IMR-90 (cell line): ENCODE measurements around the gene SKAP1. TPM values are rescaled to one million over a fixed set of nuclear protein-coding genes. Genes with fewer than 3 reads are reported as not detected.

Source experiments
- ATAC-seq: fragments of 200-7000 bp; cut with Tn5 transposase; 2 replicates; pipeline ENCODE4 v1.9.1; 2020; ENCODE audit warnings: low read depth, mild to moderate bottlenecking, moderate library complexity
- BruUV-seq: library from RNA; stranded (reverse); fragments of 400-500 nt; replicated peaks from 2 replicates; lab custom pipeline; 2021; lab: Mats Ljungman, UMichigan
- CTCF ChIA-PET: fragments of 300-600 bp; formaldehyde crosslinking; extraction: SDS; loops from one replicate; lab custom pipeline; 2021; ENCODE audit warnings: antibody characterized with exemption; lab: Yijun Ruan, JAX
- POLR2A ChIA-PET: fragments of 300-600 bp; sonication (Branson Sonifier 250); formaldehyde crosslinking; loops from one replicate; lab custom pipeline; 2022; ENCODE audit warnings: antibody characterized with exemption; ENCODE audit not compliant: unreplicated experiment; lab: Charles Lee
- DNase-seq: peaks from one replicate; pipeline ENCODE4 v3.0.0; 2013
- H2AFZ ChIP-seq: replicated peaks from 2 replicates; pipeline ENCODE3; 2013; ENCODE audit warnings: low read length, mild to moderate bottlenecking; ENCODE audit not compliant: poor library complexity
- H2AK5ac ChIP-seq: 2 replicates; pipeline ENCODE4 v1.6.1; 2013; ENCODE audit warnings: low read depth, low read length, inconsistent platforms
- H2AK9ac ChIP-seq: replicated peaks from 2 replicates; pipeline ENCODE3; 2013; ENCODE audit warnings: mild to moderate bottlenecking, low read depth, low read length, moderate library complexity; ENCODE audit not compliant: poor library complexity
- H2BK120ac ChIP-seq: 2 replicates; pipeline ENCODE4 v1.6.1; 2013; ENCODE audit warnings: low read depth, low read length, inconsistent platforms
- H2BK15ac ChIP-seq: 3 replicates; pipeline ENCODE4 v1.6.1; 2013; ENCODE audit warnings: low read depth, low read length, inconsistent platforms
- H2BK20ac ChIP-seq: 2 replicates; pipeline ENCODE4 v1.6.1; 2013; ENCODE audit warnings: low read depth, mild to moderate bottlenecking, inconsistent platforms, low read length, moderate library complexity
- H2BK5ac ChIP-seq: 2 replicates; pipeline ENCODE4 v1.6.1; 2013; ENCODE audit warnings: mild to moderate bottlenecking, low read depth, low read length, inconsistent platforms; ENCODE audit not compliant: poor library complexity, severe bottlenecking
- H3K14ac ChIP-seq: replicated peaks from 2 replicates; pipeline ENCODE4 v1.6.1; 2013; ENCODE audit warnings: low read depth, low read length, inconsistent platforms
- H3K18ac ChIP-seq: 2 replicates; pipeline ENCODE4 v1.6.1; 2013; ENCODE audit warnings: low read depth, low read length, control low read depth
- H3K23ac ChIP-seq: 2 replicates; pipeline ENCODE4 v1.6.1; 2013; ENCODE audit warnings: low read depth, low read length, inconsistent platforms
- H3K27ac ChIP-seq: 2 replicates; pipeline ENCODE4 v1.5.1; 2013; ENCODE audit warnings: mild to moderate bottlenecking, control low read depth, low read length; ENCODE audit not compliant: insufficient read depth
- H3K27me3 ChIP-seq: 2 replicates; pipeline ENCODE4 v1.6.1; 2013; ENCODE audit warnings: low read length; ENCODE audit not compliant: control insufficient read depth, insufficient read depth
- H3K36me3 ChIP-seq: 2 replicates; pipeline ENCODE4 v1.6.1; 2013; ENCODE audit warnings: low read length, mixed read lengths; ENCODE audit not compliant: control insufficient read depth, insufficient read depth
- H3K4ac ChIP-seq: 2 replicates; pipeline ENCODE4 v1.6.1; 2013; ENCODE audit warnings: low read depth, low read length, inconsistent platforms
- H3K4me1 ChIP-seq: 2 replicates; pipeline ENCODE4 v1.6.1; 2013; ENCODE audit warnings: low read length, mixed read lengths; ENCODE audit not compliant: control insufficient read depth, insufficient read depth
- H3K4me2 ChIP-seq: 2 replicates; pipeline ENCODE4 v1.6.1; 2013; ENCODE audit warnings: low read depth, mild to moderate bottlenecking, control low read depth, low read length, moderate library complexity
- H3K4me3 ChIP-seq: 2 replicates; pipeline ENCODE4 v1.5.1; 2013; ENCODE audit warnings: low read depth, mild to moderate bottlenecking, control low read depth, low read length, moderate library complexity; ENCODE audit not compliant: insufficient read depth
- H3K56ac ChIP-seq: 2 replicates; pipeline ENCODE4 v1.6.1; 2013; ENCODE audit warnings: low read length, inconsistent platforms; ENCODE audit not compliant: insufficient read depth; ENCODE audit errors: extremely low read depth
- H3K79me1 ChIP-seq, 2 experiments: 2 replicates each; pipeline ENCODE4 v1.6.1; 2013; ENCODE audit warnings: low read length in 2 of 2, inconsistent platforms in 1 of 2, low read depth in 1 of 2
- H3K9ac ChIP-seq: 2 replicates; pipeline ENCODE4 v1.6.1; 2013; ENCODE audit warnings: low read depth, low read length, control low read depth
- H3K9me1 ChIP-seq: 2 replicates; pipeline ENCODE4 v1.6.1; 2013; ENCODE audit warnings: low read length, inconsistent platforms; ENCODE audit not compliant: insufficient read depth
- H3K9me3 ChIP-seq: 2 replicates; pipeline ENCODE4 v1.6.1; 2013; ENCODE audit warnings: low read length; ENCODE audit not compliant: control insufficient read depth, insufficient read depth
- H4K20me1 ChIP-seq: 2 replicates; pipeline ENCODE4 v1.6.1; 2013; ENCODE audit warnings: low read length, inconsistent platforms; ENCODE audit not compliant: insufficient read depth
- H4K5ac ChIP-seq: 2 replicates; pipeline ENCODE4 v1.6.1; 2013; ENCODE audit warnings: mild to moderate bottlenecking, low read depth, low read length, control low read depth
- H4K8ac ChIP-seq, 2 experiments: 2 replicates each; pipeline ENCODE4 v1.6.1; 2013; ENCODE audit warnings: low read depth in 2 of 2, low read length in 2 of 2, control low read depth in 1 of 2, inconsistent platforms in 1 of 2
- H4K91ac ChIP-seq: 2 replicates; pipeline ENCODE4 v1.6.1; 2013; ENCODE audit warnings: low read depth, low read length, inconsistent platforms; ENCODE audit not compliant: insufficient read depth
- BHLHE40 ChIP-seq: fragments of 150-350 bp; IDR thresholded peaks from 2 replicates; pipeline ENCODE4 v1.6.1; 2016; ENCODE audit warnings: mild to moderate bottlenecking, low read depth, low read length
- CEBPB ChIP-seq: IDR thresholded peaks from 2 replicates; pipeline ENCODE4 v1.6.1; 2012; ENCODE audit warnings: low read depth, low read length, improper control_type of control experiment
- CHD1 ChIP-seq: IDR thresholded peaks from 2 replicates; pipeline ENCODE4 v1.6.1; 2012; ENCODE audit warnings: low read depth, low read length, improper control_type of control experiment
- FOS ChIP-seq: fragments of 150-350 bp; IDR thresholded peaks from 2 replicates; pipeline ENCODE4 v1.6.1; 2016; ENCODE audit warnings: low read depth, low read length
- MAFK ChIP-seq: IDR thresholded peaks from 2 replicates; pipeline ENCODE4 v1.6.1; 2012; ENCODE audit warnings: low read depth, low read length, improper control_type of control experiment
- MAZ ChIP-seq: IDR thresholded peaks from 2 replicates; pipeline ENCODE4 v1.6.1; 2012; ENCODE audit warnings: low read depth, mild to moderate bottlenecking, low read length, improper control_type of control experiment, moderate library complexity, borderline replicate concordance
- MXI1 ChIP-seq: IDR thresholded peaks from 2 replicates; pipeline ENCODE4 v1.6.1; 2012; ENCODE audit warnings: low read depth, mild to moderate bottlenecking, low read length, moderate library complexity, borderline replicate concordance
- NFE2L2 ChIP-seq: fragments of 150-350 bp; IDR thresholded peaks from 2 replicates; pipeline ENCODE4 v1.6.1; 2016; ENCODE audit warnings: low read depth, mild to moderate bottlenecking, low read length
- POLR2A ChIP-seq: IDR thresholded peaks from 2 replicates; pipeline ENCODE4 v1.6.1; 2012; ENCODE audit warnings: mild to moderate bottlenecking, low read depth, low read length
- RAD21 ChIP-seq: IDR thresholded peaks from 2 replicates; pipeline ENCODE4 v1.6.1; 2012; ENCODE audit warnings: low read length, improper control_type of control experiment
- RCOR1 ChIP-seq: IDR thresholded peaks from 2 replicates; pipeline ENCODE4 v1.6.1; 2012; ENCODE audit warnings: mild to moderate bottlenecking, low read length, improper control_type of control experiment; ENCODE audit not compliant: insufficient replicate concordance
- RFX5 ChIP-seq: IDR thresholded peaks from 2 replicates; pipeline ENCODE4 v1.8.0; 2012; ENCODE audit warnings: low read depth, mild to moderate bottlenecking, low read length, moderate library complexity
- SMC3 ChIP-seq: fragments of 150-350 bp; IDR thresholded peaks from 2 replicates; pipeline ENCODE4 v1.6.1; 2016; ENCODE audit warnings: low read depth, mild to moderate bottlenecking, antibody characterized with exemption, low read length, moderate library complexity
- USF2 ChIP-seq: fragments of 150-350 bp; IDR thresholded peaks from 2 replicates; pipeline ENCODE4 v1.6.1; 2017; ENCODE audit warnings: mild to moderate bottlenecking, antibody characterized with exemption, low read length, low read depth
- WGBS, 2 experiments: methylation state at CpG; one replicate each; pipeline versions ENCODE4 v1.1.5 to v1.1.7; 2013; ENCODE audit warnings: missing lambda C conversion rate in 2 of 2; ENCODE audit not compliant: insufficient read length in 1 of 2; ENCODE audit errors: extremely low coverage in 2 of 2; 5-methylcytosine and 5-hydroxymethylcytosine counted together
- dilution Hi-C: fragments of 300-500 bp; cut with HindIII; formaldehyde crosslinking; loops from one replicate; pipeline ENCODE4 v1.14.3; 2018; ENCODE audit warnings: low sequenced_read_pairs; ENCODE audit not compliant: unreplicated experiment
- in situ Hi-C: fragments of 300-500 bp; cut with MboI; formaldehyde crosslinking; loops from 3 replicates; pipeline ENCODE4 v1.14.3; 2019; ENCODE audit warnings: low sequenced_read_pairs, inconsistent platforms, mixed read lengths
- intact Hi-C: fragments of 100-400 bp; cut with micrococcal nuclease; formaldehyde crosslinking; loops from 2 replicates; pipeline ENCODE4 v1.10.0; 2022
- polyA plus RNA-seq, 3 experiments: library from polyadenylated mRNA; depleted of rRNA; stranded (reverse); fragments of >200 nt; gene quantifications; 2 replicates each; pipeline ENCODE4 v1.2.3, GENCODE V29; 2012; ENCODE audit warnings: low replicate concordance in 1 of 3
- total RNA-seq: library from RNA; depleted of rRNA; stranded (reverse); fragments of >200 nt; gene quantifications from 2 replicates; pipeline ENCODE4 v1.2.3, GENCODE V29; 2012
- TF ChIP-seq, protein P1 (sequence below): conservative IDR thresholded peaks from 2 replicates; pipeline ENCODE4 v1.5.1; 2012; ENCODE audit warnings: mild to moderate bottlenecking, low read depth, low read length, improper control_type of control experiment
- TF ChIP-seq, protein P2 (sequence below): fragments of 150-350 bp; IDR thresholded peaks from 2 replicates; pipeline ENCODE4 v1.6.1; 2016; ENCODE audit warnings: low read depth, mild to moderate bottlenecking, low read length, moderate library complexity, borderline replicate concordance

Gene SKAP1
- total and polyA plus RNA-seq, 2 of the 4 experiments (the other 2 are of a cell fraction): not detected

GRCh38 chr17:48163809-48164208 is 266.2 kb downstream of the SKAP1 start:
- CTCF ChIA-PET: no interaction called here
- Histone ChIP-seq H3K9ac (no peak overlapping the region), H3K4me1 (no peaks in the 10 kb centered on the region), H3K27me3 (peaks cover 65% of the 10 kb centered on the region), H3K4me3 (no peak overlapping the region), H3K4me2 (no peak overlapping the region), H2BK120ac (no peak overlapping the region), H3K18ac (no peak overlapping the region), H3K36me3 (no peaks in the 10 kb centered on the region), H3K9me3 (no peaks in the 10 kb centered on the region), H4K91ac (no peak overlapping the region), H3K9me1 (no peaks in the 10 kb centered on the region), H2BK15ac (no peak overlapping the region), H3K14ac (no peak overlapping the region), H3K4ac (no peak overlapping the region), H2BK20ac (no peak overlapping the region), H4K20me1 (no peaks in the 10 kb centered on the region), H3K56ac (no peak overlapping the region), H2AK9ac (no peak overlapping the region), H2BK5ac (no peak overlapping the region), H3K79me1 (no peaks in the 10 kb centered on the region), H4K8ac (no peak overlapping the region), H2AFZ (no peak overlapping the region), H3K23ac (no peak overlapping the region), H2AK5ac (no peak overlapping the region), H4K5ac (no peak overlapping the region), H3K27ac (no peak overlapping the region)
- ATAC-seq: no peak
- no peak for DNase-seq
- intact Hi-C loops: no loop called here
- POLR2A ChIA-PET: no interaction called here
- BruUV-seq: no TSS peak
- dilution Hi-C loops: no loop called here
- no CpG with 5 or more reads among the region's 1 CpG for WGBS, 2 experiments
- in situ Hi-C loops: loop anchor here (10.0 kb wide), 1 partner anchor 461 kb away; the partner anchor contains the start of gene HOXB9
- TF ChIP-seq RFX5 (no peak), CHD1 (no peak), MAZ (no peak), FOS (no peak), MXI1 (no peak), SMC3 (no peak), USF2 (no peak), POLR2A (no peak), RAD21 (no peak), BHLHE40 (no peak), NFE2L2 (no peak), CEBPB (no peak), RCOR1 (no peak), MAFK (no peak)
- TF ChIP-seq, protein P1, sequence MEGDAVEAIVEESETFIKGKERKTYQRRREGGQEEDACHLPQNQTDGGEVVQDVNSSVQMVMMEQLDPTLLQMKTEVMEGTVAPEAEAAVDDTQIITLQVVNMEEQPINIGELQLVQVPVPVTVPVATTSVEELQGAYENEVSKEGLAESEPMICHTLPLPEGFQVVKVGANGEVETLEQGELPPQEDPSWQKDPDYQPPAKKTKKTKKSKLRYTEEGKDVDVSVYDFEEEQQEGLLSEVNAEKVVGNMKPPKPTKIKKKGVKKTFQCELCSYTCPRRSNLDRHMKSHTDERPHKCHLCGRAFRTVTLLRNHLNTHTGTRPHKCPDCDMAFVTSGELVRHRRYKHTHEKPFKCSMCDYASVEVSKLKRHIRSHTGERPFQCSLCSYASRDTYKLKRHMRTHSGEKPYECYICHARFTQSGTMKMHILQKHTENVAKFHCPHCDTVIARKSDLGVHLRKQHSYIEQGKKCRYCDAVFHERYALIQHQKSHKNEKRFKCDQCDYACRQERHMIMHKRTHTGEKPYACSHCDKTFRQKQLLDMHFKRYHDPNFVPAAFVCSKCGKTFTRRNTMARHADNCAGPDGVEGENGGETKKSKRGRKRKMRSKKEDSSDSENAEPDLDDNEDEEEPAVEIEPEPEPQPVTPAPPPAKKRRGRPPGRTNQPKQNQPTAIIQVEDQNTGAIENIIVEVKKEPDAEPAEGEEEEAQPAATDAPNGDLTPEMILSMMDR: no peak
- TF ChIP-seq, protein P2, sequence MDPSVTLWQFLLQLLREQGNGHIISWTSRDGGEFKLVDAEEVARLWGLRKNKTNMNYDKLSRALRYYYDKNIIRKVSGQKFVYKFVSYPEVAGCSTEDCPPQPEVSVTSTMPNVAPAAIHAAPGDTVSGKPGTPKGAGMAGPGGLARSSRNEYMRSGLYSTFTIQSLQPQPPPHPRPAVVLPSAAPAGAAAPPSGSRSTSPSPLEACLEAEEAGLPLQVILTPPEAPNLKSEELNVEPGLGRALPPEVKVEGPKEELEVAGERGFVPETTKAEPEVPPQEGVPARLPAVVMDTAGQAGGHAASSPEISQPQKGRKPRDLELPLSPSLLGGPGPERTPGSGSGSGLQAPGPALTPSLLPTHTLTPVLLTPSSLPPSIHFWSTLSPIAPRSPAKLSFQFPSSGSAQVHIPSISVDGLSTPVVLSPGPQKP: no peak
